ENCODE data around the gene GPR35. TPM values are rescaled to one million over a fixed set of nuclear protein-coding genes. Genes with fewer than 3 reads are reported as not detected.

The GPR35 gene
- total RNA-seq, 4 donors from 2014 or later: 61.1 to 341 (median 261) TPM

- TF ChIP-seq CTCF (IDR thresholded peaks at IDR 0.05): no peak
- no peak for TF ChIP-seq POLR2A (IDR thresholded peaks at IDR 0.05)
- Histone ChIP-seq H3K4me1 (peaks cover 15 to 28% (median 17%) of the 10 kb centered on the region in 4 donors), H3K9me3 (no peaks in the 10 kb centered on the region), H3K27ac (no peak overlapping the region), H3K36me3 (peaks cover 0 to 38% (median 0%) of the 10 kb centered on the region in 3 donors), H3K4me3 (no peak overlapping the region), H3K27me3 (no peaks in the 10 kb centered on the region)
- DNase-seq: no peak
Measured at GRCh38 chr2:240589375-240589774, 35.9 kb upstream of the GPR35 start.

GRCh38 chr2:240589850-240590525 is 35.3 kb upstream of the GPR35 start:
- H3K27ac ChIP-seq: no peak overlapping the region
- H3K4me3 ChIP-seq: no peak overlapping the region
- no peaks in the 10 kb centered on the region for H3K9me3 ChIP-seq
- no peaks in the 10 kb centered on the region for H3K27me3 ChIP-seq
- DNase-seq: peak in 1 of 3 donors; percentile 19
- peaks cover 0 to 44% (median 0%) of the 10 kb centered on the region in 3 donors for H3K36me3 ChIP-seq
- peaks cover 11 to 22% (median 15%) of the 10 kb centered on the region in 4 donors for H3K4me1 ChIP-seq
- no peak for TF ChIP-seq CTCF (IDR thresholded peaks at IDR 0.05)
- TF ChIP-seq POLR2A (IDR thresholded peaks at IDR 0.05): no peak

- DNase-seq: peak in 1 of 3 donors; percentile 34
Measured at GRCh38 chr2:240590681-240591111, 34.6 kb upstream of the GPR35 start.

GRCh38 chr2:240591226-240591625 is 34.1 kb upstream of the GPR35 start:
- Histone ChIP-seq H3K36me3 (peaks cover 0 to 55% (median 0%) of the 10 kb centered on the region in 3 donors), H3K27ac (no peak overlapping the region), H3K9me3 (no peaks in the 10 kb centered on the region), H3K4me3 (no peak overlapping the region), H3K27me3 (no peaks in the 10 kb centered on the region), H3K4me1 (peaks cover 6 to 14% (median 9%) of the 10 kb centered on the region in 4 donors)
- no peak for TF ChIP-seq CTCF (IDR thresholded peaks at IDR 0.05)
- no peak for TF ChIP-seq POLR2A (IDR thresholded peaks at IDR 0.05)
- no peak for DNase-seq

More at GRCh38 chr2:240590681-240591111, 34.6 kb upstream of the GPR35 start:
- H3K27me3 ChIP-seq: no peaks in the 10 kb centered on the region
- H3K4me3 ChIP-seq: no peak overlapping the region
- no peak overlapping the region for H3K27ac ChIP-seq
- no peaks in the 10 kb centered on the region for H3K9me3 ChIP-seq
- H3K4me1 ChIP-seq: peaks cover 6 to 15% (median 9%) of the 10 kb centered on the region in 4 donors
- H3K36me3 ChIP-seq: peaks cover 0 to 50% (median 0%) of the 10 kb centered on the region in 3 donors
- TF ChIP-seq CTCF (IDR thresholded peaks at IDR 0.05) (no peak), POLR2A (IDR thresholded peaks at IDR 0.05) (no peak)

GRCh38 chr2:240591784-240592183 is 33.5 kb upstream of the GPR35 start:
- H3K27ac ChIP-seq: no peak overlapping the region
- no peaks in the 10 kb centered on the region for H3K27me3 ChIP-seq
- peaks cover 6 to 14% (median 9%) of the 10 kb centered on the region in 4 donors for H3K4me1 ChIP-seq
- no peaks in the 10 kb centered on the region for H3K9me3 ChIP-seq
- no peak for TF ChIP-seq CTCF (IDR thresholded peaks at IDR 0.05)
- TF ChIP-seq POLR2A (IDR thresholded peaks at IDR 0.05): no peak
- no peak overlapping the region for H3K4me3 ChIP-seq
- H3K36me3 ChIP-seq: peaks cover 0 to 57% (median 0%) of the 10 kb centered on the region in 3 donors
- peak in 1 of 3 donors; percentile 31 for DNase-seq

All from Peyer's patch (tissue), 4 donors.